ENCODE measurements around the gene FARP2. TPM values are rescaled to one million over a fixed set of nuclear protein-coding genes. Genes with fewer than 3 reads are reported as not detected.

FARP2 gene
- total RNA-seq, 1 experiment from 2014 or later, result 32.6 TPM

GRCh38 chr2:241482126-241482955 lies 126.3 kb downstream of the FARP2 start:
- H3K4me3 Mint-ChIP-seq (ENCODE audit: unreplicated experiment), result no peak overlapping the region
- ChIA-PET CTCF (interaction anchor here (0.6 kb wide), 2 partner anchors 20 to 39 kb away, joined by 4 to 5 read pairs; no protein-coding TSS in a partner anchor), POLR2A (interaction anchor here (1.3 kb wide), 1 partner anchor 10 kb away, joined by 4 read pairs; no protein-coding TSS in a partner anchor)
- H3K27me3 Mint-ChIP-seq (ENCODE audit: insufficient read depth, unreplicated experiment), result no peaks in the 10 kb centered on the region
- H3K9me3 Mint-ChIP-seq (ENCODE audit: unreplicated experiment), result no peaks in the 10 kb centered on the region
- no peak overlapping the region for H3K27ac Mint-ChIP-seq (ENCODE audit: low read depth, unreplicated experiment)
- no peaks in the 10 kb centered on the region for H3K36me3 Mint-ChIP-seq (ENCODE audit: insufficient read depth, unreplicated experiment)
- H3K4me1 Mint-ChIP-seq (ENCODE audit: insufficient read depth, unreplicated experiment), result no peaks in the 10 kb centered on the region
- intact Hi-C loops (cut with micrococcal nuclease), result no loop called here
- TF ChIP-seq CTCF (IDR thresholded peaks at IDR 0.05; ENCODE audit: unreplicated experiment), result no peak
- no peak for DNase-seq (ENCODE audit: unreplicated experiment)
- no TSS peak for BruUV-seq (replicated peaks)

- BruUV-seq (replicated peaks), result no TSS peak
- Mint-ChIP-seq H3K9me3 (ENCODE audit: unreplicated experiment) (no peaks in the 10 kb centered on the region), H3K4me1 (ENCODE audit: insufficient read depth, unreplicated experiment) (no peaks in the 10 kb centered on the region), H3K4me3 (ENCODE audit: unreplicated experiment) (no peak overlapping the region), H3K36me3 (ENCODE audit: insufficient read depth, unreplicated experiment) (no peaks in the 10 kb centered on the region), H3K27me3 (ENCODE audit: insufficient read depth, unreplicated experiment) (no peaks in the 10 kb centered on the region), H3K27ac (ENCODE audit: low read depth, unreplicated experiment) (no peak overlapping the region)
- POLR2A ChIA-PET, result interaction anchor here (1.3 kb wide), 1 partner anchor 9 kb away, joined by 4 read pairs; no protein-coding TSS in a partner anchor
- no peak for DNase-seq (ENCODE audit: unreplicated experiment)
- intact Hi-C loops (cut with micrococcal nuclease), result no loop called here
- CTCF ChIA-PET, result interaction anchor here (0.7 kb wide), 1 partner anchor 23 kb away, joined by 3 read pairs; no protein-coding TSS in a partner anchor
- TF ChIP-seq CTCF (IDR thresholded peaks at IDR 0.05; ENCODE audit: unreplicated experiment), result no peak
Measured at GRCh38 chr2:241483305-241483704, 127.2 kb downstream of the FARP2 start.

- no peak for TF ChIP-seq CTCF (IDR thresholded peaks at IDR 0.05; ENCODE audit: unreplicated experiment)
- H3K27me3 Mint-ChIP-seq (ENCODE audit: insufficient read depth, unreplicated experiment), result no peaks in the 10 kb centered on the region
Measured at GRCh38 chr2:241485172-241485911, 129.3 kb downstream of the FARP2 start.

GRCh38 chr2:241489088-241489487 lies 133.0 kb downstream of the FARP2 start:
- no peaks in the 10 kb centered on the region for H3K9me3 Mint-ChIP-seq (ENCODE audit: unreplicated experiment)
- no peaks in the 10 kb centered on the region for H3K27me3 Mint-ChIP-seq (ENCODE audit: insufficient read depth, unreplicated experiment)
- POLR2A ChIA-PET, result interaction anchor here (0.8 kb wide), 1 partner anchor 11 kb away, joined by 3 read pairs; no protein-coding TSS in a partner anchor
- intact Hi-C loops (cut with micrococcal nuclease), result no loop called here
- H3K4me1 Mint-ChIP-seq (ENCODE audit: insufficient read depth, unreplicated experiment), result no peaks in the 10 kb centered on the region
- TF ChIP-seq CTCF (IDR thresholded peaks at IDR 0.05; ENCODE audit: unreplicated experiment), result no peak
- H3K4me3 Mint-ChIP-seq (ENCODE audit: unreplicated experiment), result no peak overlapping the region
- CTCF ChIA-PET, result no interaction called here
- H3K27ac Mint-ChIP-seq (ENCODE audit: low read depth, unreplicated experiment), result no peak overlapping the region
- H3K36me3 Mint-ChIP-seq (ENCODE audit: insufficient read depth, unreplicated experiment), result peaks cover 10% of the 10 kb centered on the region
- DNase-seq (ENCODE audit: unreplicated experiment), result no peak
- BruUV-seq (replicated peaks), result no TSS peak

More at GRCh38 chr2:241485172-241485911, 129.3 kb downstream of the FARP2 start:
- Mint-ChIP-seq H3K36me3 (ENCODE audit: insufficient read depth, unreplicated experiment) (peaks cover 2% of the 10 kb centered on the region), H3K4me1 (ENCODE audit: insufficient read depth, unreplicated experiment) (no peaks in the 10 kb centered on the region), H3K4me3 (ENCODE audit: unreplicated experiment) (no peak overlapping the region), H3K9me3 (ENCODE audit: unreplicated experiment) (no peaks in the 10 kb centered on the region), H3K27ac (ENCODE audit: low read depth, unreplicated experiment) (no peak overlapping the region)
- intact Hi-C loops (cut with micrococcal nuclease), result no loop called here
- DNase-seq (ENCODE audit: unreplicated experiment), result no peak
- no TSS peak for BruUV-seq (replicated peaks)
- CTCF ChIA-PET, result no interaction called here
- POLR2A ChIA-PET, result interaction anchor here (1.8 kb wide), 1 partner anchor 22 kb away, joined by 3 read pairs; no protein-coding TSS in a partner anchor

Measured in MCF 10A (cell line).